Measurements from ENCODE around the gene COQ2.
A peak's percentile ranks its signal among the peaks of the same experiment; 100 is the strongest.

The COQ2 gene

DNA sequence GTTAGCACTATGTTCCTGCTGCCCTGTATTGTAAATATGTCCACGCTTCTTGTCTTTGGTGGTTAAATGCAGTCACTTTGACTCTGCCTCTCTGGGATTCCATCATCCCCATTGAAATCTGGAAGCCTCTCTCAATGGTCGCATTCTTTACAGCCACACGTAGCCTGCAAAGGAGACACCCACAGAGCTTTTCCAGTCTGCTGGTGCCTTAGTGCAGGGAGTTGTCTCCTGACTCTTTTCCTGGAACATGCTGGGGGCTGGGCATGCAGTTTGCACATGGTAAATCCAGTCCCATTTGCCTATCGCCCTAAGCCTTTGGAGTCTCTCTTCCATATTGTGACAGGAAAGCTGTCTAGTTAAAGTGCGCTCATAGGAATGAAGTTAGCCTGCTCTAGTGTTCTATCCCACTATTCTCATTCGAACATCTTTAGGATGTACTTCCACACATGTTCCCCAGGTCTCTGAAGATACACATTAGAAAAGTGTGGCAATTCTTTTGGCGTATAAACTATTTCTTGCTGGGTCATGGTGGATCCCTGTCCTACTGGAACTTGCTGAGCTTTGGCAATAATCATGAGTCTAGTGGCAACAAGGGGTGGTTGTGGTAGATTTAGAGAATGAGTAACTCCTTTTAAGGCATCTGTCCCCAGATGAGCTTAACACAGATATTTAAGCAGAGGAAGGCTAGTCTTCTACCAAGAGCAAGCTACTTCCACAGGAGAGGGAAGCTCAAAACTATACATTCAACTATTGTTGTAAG lies 33.7 kb downstream of the COQ2 start:
- no peak overlapping the region for H3K4me3 ChIP-seq (IDR thresholded peaks at IDR 0.05; ENCODE audit: insufficient read depth, low read depth, low read length)
- H3K4me2 ChIP-seq = no peak overlapping the region
- H3K36me3 ChIP-seq (ENCODE audit: insufficient read depth) = no peaks in the 10 kb centered on the region
- no peak overlapping the region for H3K9ac ChIP-seq
- TF ChIP-seq, protein P1, sequence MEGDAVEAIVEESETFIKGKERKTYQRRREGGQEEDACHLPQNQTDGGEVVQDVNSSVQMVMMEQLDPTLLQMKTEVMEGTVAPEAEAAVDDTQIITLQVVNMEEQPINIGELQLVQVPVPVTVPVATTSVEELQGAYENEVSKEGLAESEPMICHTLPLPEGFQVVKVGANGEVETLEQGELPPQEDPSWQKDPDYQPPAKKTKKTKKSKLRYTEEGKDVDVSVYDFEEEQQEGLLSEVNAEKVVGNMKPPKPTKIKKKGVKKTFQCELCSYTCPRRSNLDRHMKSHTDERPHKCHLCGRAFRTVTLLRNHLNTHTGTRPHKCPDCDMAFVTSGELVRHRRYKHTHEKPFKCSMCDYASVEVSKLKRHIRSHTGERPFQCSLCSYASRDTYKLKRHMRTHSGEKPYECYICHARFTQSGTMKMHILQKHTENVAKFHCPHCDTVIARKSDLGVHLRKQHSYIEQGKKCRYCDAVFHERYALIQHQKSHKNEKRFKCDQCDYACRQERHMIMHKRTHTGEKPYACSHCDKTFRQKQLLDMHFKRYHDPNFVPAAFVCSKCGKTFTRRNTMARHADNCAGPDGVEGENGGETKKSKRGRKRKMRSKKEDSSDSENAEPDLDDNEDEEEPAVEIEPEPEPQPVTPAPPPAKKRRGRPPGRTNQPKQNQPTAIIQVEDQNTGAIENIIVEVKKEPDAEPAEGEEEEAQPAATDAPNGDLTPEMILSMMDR (conservative IDR thresholded peaks at IDR 0.05; ENCODE audit: low read depth, low read length) = no peak
- H3K27me3 ChIP-seq (ENCODE audit: insufficient read depth, low read depth) = no peaks in the 10 kb centered on the region
- no peak overlapping the region for H2AFZ ChIP-seq (ENCODE audit: low read depth)
- H4K20me1 ChIP-seq (ENCODE audit: insufficient read depth) = no peaks in the 10 kb centered on the region
- H3K4me1 ChIP-seq (ENCODE audit: low read depth, poor library complexity, severe bottlenecking) = peaks cover 22% of the 10 kb centered on the region
- no peak overlapping the region for H3K27ac ChIP-seq
- no peaks in the 10 kb centered on the region for H3K79me2 ChIP-seq (ENCODE audit: insufficient read depth, low read depth)

DNA sequence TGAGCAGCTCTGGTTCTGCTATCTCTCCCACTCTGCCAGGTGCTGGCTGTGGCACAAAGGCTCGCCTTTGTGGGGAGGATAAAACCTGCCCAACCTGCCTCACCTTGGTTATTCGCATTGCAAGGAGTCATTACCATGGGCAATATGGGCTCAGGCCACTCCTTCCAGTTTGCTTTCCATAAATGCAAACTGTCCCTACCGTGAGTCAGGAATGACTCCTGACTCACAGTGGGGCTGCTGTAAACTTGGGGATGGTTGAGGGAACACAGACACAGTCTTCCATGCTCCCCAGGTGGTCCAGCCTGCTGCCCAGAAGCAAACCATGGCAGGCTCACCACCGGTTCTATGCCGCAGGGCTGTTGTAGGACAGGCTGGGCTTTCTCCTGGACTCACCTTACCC lies 36.1 kb downstream of the COQ2 start:
- Histone ChIP-seq H3K79me2 (ENCODE audit: insufficient read depth, low read depth) (no peaks in the 10 kb centered on the region), H3K27ac (no peak overlapping the region), H2AFZ (ENCODE audit: low read depth) (no peak overlapping the region), H3K4me1 (ENCODE audit: low read depth, poor library complexity, severe bottlenecking) (peaks cover 18% of the 10 kb centered on the region), H3K36me3 (ENCODE audit: insufficient read depth) (no peaks in the 10 kb centered on the region), H3K4me3 (IDR thresholded peaks at IDR 0.05; ENCODE audit: insufficient read depth, low read depth, low read length) (no peak overlapping the region), H4K20me1 (ENCODE audit: insufficient read depth) (no peaks in the 10 kb centered on the region), H3K4me2 (no peak overlapping the region), H3K9ac (no peak overlapping the region), H3K27me3 (ENCODE audit: insufficient read depth, low read depth) (no peaks in the 10 kb centered on the region)
- TF ChIP-seq, protein P1 (conservative IDR thresholded peaks at IDR 0.05; ENCODE audit: low read depth, low read length) = no peak

GRCh38 chr4:83247415-83248357 lies 36.9 kb downstream of the COQ2 start:
- Histone ChIP-seq H3K4me2 (no peak overlapping the region), H3K27ac (no peak overlapping the region)
- TF ChIP-seq, protein P1 (conservative IDR thresholded peaks at IDR 0.05; ENCODE audit: low read depth, low read length) = no peak

GRCh38 chr4:83241132-83241531 lies 43.5 kb downstream of the COQ2 start:
- TF ChIP-seq, protein P1 (conservative IDR thresholded peaks at IDR 0.05; ENCODE audit: low read depth, low read length) = no peak
- peaks cover 36% of the 10 kb centered on the region for H3K4me1 ChIP-seq (ENCODE audit: low read depth, poor library complexity, severe bottlenecking)
- H3K27me3 ChIP-seq (ENCODE audit: insufficient read depth, low read depth) = no peaks in the 10 kb centered on the region; the same call in 1 of the 2 replicates
- peak overlapping the region; percentile 32 for H3K4me3 ChIP-seq (IDR thresholded peaks at IDR 0.05; ENCODE audit: insufficient read depth, low read depth, low read length)
- no peaks in the 10 kb centered on the region for H3K36me3 ChIP-seq (ENCODE audit: insufficient read depth)
- H2AFZ ChIP-seq (ENCODE audit: low read depth) = no peak overlapping the region
- peak overlapping the region; percentile 74 for H3K4me2 ChIP-seq
- H3K27ac ChIP-seq = peak overlapping the region; percentile 50; the same call in 1 of the 2 replicates
- H3K9ac ChIP-seq = no peak overlapping the region; the same call in 1 of the 2 replicates
- no peaks in the 10 kb centered on the region for H4K20me1 ChIP-seq (ENCODE audit: insufficient read depth)
- H3K79me2 ChIP-seq (ENCODE audit: insufficient read depth, low read depth) = no peaks in the 10 kb centered on the region

More at GRCh38 chr4:83247415-83248357, 36.9 kb downstream of the COQ2 start:
- no peaks in the 10 kb centered on the region for H4K20me1 ChIP-seq (ENCODE audit: insufficient read depth)
- H3K9ac ChIP-seq = no peak overlapping the region
- H3K36me3 ChIP-seq (ENCODE audit: insufficient read depth) = no peaks in the 10 kb centered on the region
- H3K79me2 ChIP-seq (ENCODE audit: insufficient read depth, low read depth) = no peaks in the 10 kb centered on the region
- no peak overlapping the region for H2AFZ ChIP-seq (ENCODE audit: low read depth)
- H3K4me1 ChIP-seq (ENCODE audit: low read depth, poor library complexity, severe bottlenecking) = peaks cover 10% of the 10 kb centered on the region
- H3K4me3 ChIP-seq (IDR thresholded peaks at IDR 0.05; ENCODE audit: insufficient read depth, low read depth, low read length) = no peak overlapping the region
- H3K27me3 ChIP-seq (ENCODE audit: insufficient read depth, low read depth) = no peaks in the 10 kb centered on the region
